Gastrocnemius medialis (tissue), 4 donors: ENCODE measurements around the gene METTL13.

Experiments used
- POLR2A ChIP-seq, 2 donors: fragments of 450-650 bp; IDR thresholded peaks; one replicate each; pipeline ENCODE4 v1.6.1; 2017; ENCODE audit warnings: antibody characterized with exemption in 2 of 2, mild to moderate bottlenecking in 2 of 2, moderate library complexity in 2 of 2
- TF ChIP-seq, protein P1 (sequence below), 5 experiments: fragments of 450-650 bp in 3 of 5; fragments of 200-600 bp in 2 of 5; sonication (generic) in 2 of 5; IDR thresholded peaks in 4 of 5; conservative IDR thresholded peaks in 1 of 5; 1 replicate in 4 of 5; 2 replicates in 1 of 5; pipeline ENCODE4 v1.5.1; 2016 to 2019; ENCODE audit warnings: antibody characterized with exemption in 5 of 5, mild to moderate bottlenecking in 3 of 5, moderate library complexity in 3 of 5

DNA sequence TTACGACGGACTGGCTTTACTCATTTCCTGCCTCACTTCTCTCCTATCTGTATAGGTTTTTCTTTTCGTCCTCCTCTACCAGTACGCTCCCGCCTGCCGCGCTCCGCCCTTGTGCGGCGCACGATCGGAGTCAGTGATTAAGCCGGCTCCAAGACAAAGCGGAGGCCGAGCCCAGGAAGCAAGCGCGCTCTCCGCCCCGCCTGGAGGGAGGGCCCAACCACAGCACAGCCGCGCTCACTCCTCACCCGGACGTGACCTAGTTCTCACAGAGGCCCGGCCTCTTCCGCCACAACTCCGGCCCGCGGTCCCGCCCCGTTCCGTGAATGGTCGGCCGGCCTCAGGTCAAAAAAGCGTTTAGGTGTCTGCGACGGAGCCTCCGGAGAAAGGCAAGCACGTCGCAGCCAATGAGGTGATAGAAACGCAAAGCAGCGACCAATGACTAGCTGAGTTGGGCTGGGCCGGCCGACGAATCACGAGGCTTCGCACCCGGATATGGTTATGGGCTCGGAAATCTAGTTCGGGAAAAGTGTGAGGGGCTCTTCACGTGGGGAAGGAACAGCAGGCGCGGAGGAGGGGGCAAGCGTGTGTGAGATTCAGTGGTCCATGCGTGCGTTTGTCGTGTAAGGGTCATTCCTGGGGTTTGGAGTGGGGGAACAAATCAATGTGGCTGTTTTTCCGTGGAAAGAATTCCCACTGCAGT is at the start of gene METTL13:
- TF ChIP-seq, protein P1, sequence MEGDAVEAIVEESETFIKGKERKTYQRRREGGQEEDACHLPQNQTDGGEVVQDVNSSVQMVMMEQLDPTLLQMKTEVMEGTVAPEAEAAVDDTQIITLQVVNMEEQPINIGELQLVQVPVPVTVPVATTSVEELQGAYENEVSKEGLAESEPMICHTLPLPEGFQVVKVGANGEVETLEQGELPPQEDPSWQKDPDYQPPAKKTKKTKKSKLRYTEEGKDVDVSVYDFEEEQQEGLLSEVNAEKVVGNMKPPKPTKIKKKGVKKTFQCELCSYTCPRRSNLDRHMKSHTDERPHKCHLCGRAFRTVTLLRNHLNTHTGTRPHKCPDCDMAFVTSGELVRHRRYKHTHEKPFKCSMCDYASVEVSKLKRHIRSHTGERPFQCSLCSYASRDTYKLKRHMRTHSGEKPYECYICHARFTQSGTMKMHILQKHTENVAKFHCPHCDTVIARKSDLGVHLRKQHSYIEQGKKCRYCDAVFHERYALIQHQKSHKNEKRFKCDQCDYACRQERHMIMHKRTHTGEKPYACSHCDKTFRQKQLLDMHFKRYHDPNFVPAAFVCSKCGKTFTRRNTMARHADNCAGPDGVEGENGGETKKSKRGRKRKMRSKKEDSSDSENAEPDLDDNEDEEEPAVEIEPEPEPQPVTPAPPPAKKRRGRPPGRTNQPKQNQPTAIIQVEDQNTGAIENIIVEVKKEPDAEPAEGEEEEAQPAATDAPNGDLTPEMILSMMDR (IDR thresholded peaks at IDR 0.05 in 4 of 5, conservative IDR thresholded peaks at IDR 0.05 in 1 of 5) = peak in 1 of 5 experiments; percentile 18
- TF ChIP-seq POLR2A (IDR thresholded peaks at IDR 0.05) = peak; percentile 82 to 90
